NOMO-1 (cell line): ENCODE data around the gene PROX2.

Experiments used
- DNase-seq, 2 experiments: peaks; one replicate each; lab custom pipeline; 2025; ENCODE audit not compliant: unreplicated experiment in 2 of 2; lab: John Stamatoyannopoulos, UW

The PROX2 gene

GRCh38 chr14:74882103-74882920 is 6.4 kb upstream of the PROX2 start:
- DNase-seq: peak; percentile 37 to 57

- peak; percentile 74 to 88 for DNase-seq
Measured at GRCh38 chr14:74881431-74882102, 5.6 kb upstream of the PROX2 start, which contains the start of gene DLST. Gene DLST, plus strand, starts transcription at chr14:74881916. Its CDS starts 38 bp downstream, at chr14:74881954.

GRCh38 chr14:74879427-74880182 is 3.7 kb upstream of the PROX2 start:
- DNase-seq: no peak

GRCh38 chr14:74875204-74875603 is 741 bp downstream of the PROX2 start:
- no peak for DNase-seq

GRCh38 chr14:74871819-74872218 is 4.1 kb downstream of the PROX2 start:
- no peak for DNase-seq

- no peak for DNase-seq
Measured at GRCh38 chr14:74868739-74869138, 7.2 kb downstream of the PROX2 start.

- no peak for DNase-seq
Measured at GRCh38 chr14:74867673-74868072, 8.3 kb downstream of the PROX2 start.

- DNase-seq: no peak
Measured at GRCh38 chr14:74866708-74867389, 9.1 kb downstream of the PROX2 start.

GRCh38 chr14:74865156-74865555 is 10.8 kb downstream of the PROX2 start:
- no peak for DNase-seq

- no peak for DNase-seq
Measured at GRCh38 chr14:74864198-74864597, 11.7 kb downstream of the PROX2 start.

- peak; percentile 23 to 33 for DNase-seq
Measured at GRCh38 chr14:74863274-74863673, 12.7 kb downstream of the PROX2 start.

- DNase-seq: no peak
Measured at GRCh38 chr14:74861734-74862090, 14.2 kb downstream of the PROX2 start.

GRCh38 chr14:74860899-74861733 is 14.8 kb downstream of the PROX2 start:
- DNase-seq: peak; percentile 46 to 65

- DNase-seq: no peak
Measured at GRCh38 chr14:74859757-74860552, 16.0 kb downstream of the PROX2 start.

GRCh38 chr14:74858022-74858421 is 17.9 kb downstream of the PROX2 start:
- DNase-seq: no peak

GRCh38 chr14:74856366-74856765 is 19.6 kb downstream of the PROX2 start:
- peak; percentile 50 to 64 for DNase-seq

GRCh38 chr14:74855945-74856344 is 20.0 kb downstream of the PROX2 start:
- DNase-seq: peak in 1 of 2 experiments; percentile 34

- DNase-seq: no peak
Measured at GRCh38 chr14:74855021-74855420, 20.9 kb downstream of the PROX2 start.

- no peak for DNase-seq
Measured at GRCh38 chr14:74853581-74853980, 22.4 kb downstream of the PROX2 start.
